HEK293 (cell line): ENCODE data around the gene SLC6A6.

Experiments
- MEIS1 ChIP-seq: sonication (generic); formaldehyde crosslinking; IDR thresholded peaks from 2 replicates; pipeline ENCODE4 v1.8.1; 2022; ENCODE audit warnings: missing genetic modification reagents, mild to moderate bottlenecking, borderline replicate concordance
- ZNF341 ChIP-seq: fragments of 450-650 bp; formaldehyde crosslinking; IDR thresholded peaks from 2 replicates; pipeline ENCODE4; 2016; ENCODE audit warnings: low read depth, missing biosample characterization, missing genetic modification characterization
- TF ChIP-seq, protein P1 (sequence below): fragments of 450-650 bp; formaldehyde crosslinking; IDR thresholded peaks from 2 replicates; pipeline ENCODE4 v1.5.1; 2016; ENCODE audit warnings: missing biosample characterization, missing genetic modification characterization
- TF ChIP-seq, protein P2 (sequence below): fragments of 450-650 bp; formaldehyde crosslinking; IDR thresholded peaks from 2 replicates; pipeline ENCODE4 v1.5.1; 2016; ENCODE audit warnings: missing biosample characterization, missing genetic modification characterization
- TF ChIP-seq, protein P3 (sequence below): fragments of 450-650 bp; formaldehyde crosslinking; optimal IDR thresholded peaks from 2 replicates; pipeline ENCODE3; 2016; ENCODE audit warnings: missing biosample characterization, mild to moderate bottlenecking, missing genetic modification characterization

DNA sequence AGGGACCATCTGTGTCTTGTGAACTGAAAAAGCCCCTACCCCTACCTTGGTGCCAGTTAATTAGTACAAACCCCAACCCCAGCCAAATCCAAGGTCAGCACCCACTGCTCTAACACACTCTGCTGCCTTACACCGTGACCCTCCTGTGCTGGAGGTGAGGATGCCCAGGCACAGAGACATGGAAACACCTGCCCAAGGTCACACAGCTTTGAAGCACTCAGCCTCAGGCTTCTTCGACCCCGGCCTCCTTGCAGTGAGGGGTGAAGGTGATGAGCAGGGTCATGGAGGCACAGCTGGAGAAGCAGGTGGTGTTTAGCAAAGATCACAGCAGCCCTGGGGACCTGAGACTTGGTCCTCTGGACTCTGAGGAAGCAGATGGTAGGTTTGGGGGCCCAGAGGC lies 39.0 kb upstream of the SLC6A6 start:
- no peak for TF ChIP-seq ZNF341 (tag by site-specific recombination)
- TF ChIP-seq, protein P1, sequence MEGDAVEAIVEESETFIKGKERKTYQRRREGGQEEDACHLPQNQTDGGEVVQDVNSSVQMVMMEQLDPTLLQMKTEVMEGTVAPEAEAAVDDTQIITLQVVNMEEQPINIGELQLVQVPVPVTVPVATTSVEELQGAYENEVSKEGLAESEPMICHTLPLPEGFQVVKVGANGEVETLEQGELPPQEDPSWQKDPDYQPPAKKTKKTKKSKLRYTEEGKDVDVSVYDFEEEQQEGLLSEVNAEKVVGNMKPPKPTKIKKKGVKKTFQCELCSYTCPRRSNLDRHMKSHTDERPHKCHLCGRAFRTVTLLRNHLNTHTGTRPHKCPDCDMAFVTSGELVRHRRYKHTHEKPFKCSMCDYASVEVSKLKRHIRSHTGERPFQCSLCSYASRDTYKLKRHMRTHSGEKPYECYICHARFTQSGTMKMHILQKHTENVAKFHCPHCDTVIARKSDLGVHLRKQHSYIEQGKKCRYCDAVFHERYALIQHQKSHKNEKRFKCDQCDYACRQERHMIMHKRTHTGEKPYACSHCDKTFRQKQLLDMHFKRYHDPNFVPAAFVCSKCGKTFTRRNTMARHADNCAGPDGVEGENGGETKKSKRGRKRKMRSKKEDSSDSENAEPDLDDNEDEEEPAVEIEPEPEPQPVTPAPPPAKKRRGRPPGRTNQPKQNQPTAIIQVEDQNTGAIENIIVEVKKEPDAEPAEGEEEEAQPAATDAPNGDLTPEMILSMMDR (tag by site-specific recombination), result no peak
- TF ChIP-seq, protein P2, sequence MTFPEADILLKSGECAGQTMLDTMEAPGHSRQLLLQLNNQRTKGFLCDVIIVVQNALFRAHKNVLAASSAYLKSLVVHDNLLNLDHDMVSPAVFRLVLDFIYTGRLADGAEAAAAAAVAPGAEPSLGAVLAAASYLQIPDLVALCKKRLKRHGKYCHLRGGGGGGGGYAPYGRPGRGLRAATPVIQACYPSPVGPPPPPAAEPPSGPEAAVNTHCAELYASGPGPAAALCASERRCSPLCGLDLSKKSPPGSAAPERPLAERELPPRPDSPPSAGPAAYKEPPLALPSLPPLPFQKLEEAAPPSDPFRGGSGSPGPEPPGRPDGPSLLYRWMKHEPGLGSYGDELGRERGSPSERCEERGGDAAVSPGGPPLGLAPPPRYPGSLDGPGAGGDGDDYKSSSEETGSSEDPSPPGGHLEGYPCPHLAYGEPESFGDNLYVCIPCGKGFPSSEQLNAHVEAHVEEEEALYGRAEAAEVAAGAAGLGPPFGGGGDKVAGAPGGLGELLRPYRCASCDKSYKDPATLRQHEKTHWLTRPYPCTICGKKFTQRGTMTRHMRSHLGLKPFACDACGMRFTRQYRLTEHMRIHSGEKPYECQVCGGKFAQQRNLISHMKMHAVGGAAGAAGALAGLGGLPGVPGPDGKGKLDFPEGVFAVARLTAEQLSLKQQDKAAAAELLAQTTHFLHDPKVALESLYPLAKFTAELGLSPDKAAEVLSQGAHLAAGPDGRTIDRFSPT (tag by site-specific recombination), result no peak
- TF ChIP-seq, protein P3, sequence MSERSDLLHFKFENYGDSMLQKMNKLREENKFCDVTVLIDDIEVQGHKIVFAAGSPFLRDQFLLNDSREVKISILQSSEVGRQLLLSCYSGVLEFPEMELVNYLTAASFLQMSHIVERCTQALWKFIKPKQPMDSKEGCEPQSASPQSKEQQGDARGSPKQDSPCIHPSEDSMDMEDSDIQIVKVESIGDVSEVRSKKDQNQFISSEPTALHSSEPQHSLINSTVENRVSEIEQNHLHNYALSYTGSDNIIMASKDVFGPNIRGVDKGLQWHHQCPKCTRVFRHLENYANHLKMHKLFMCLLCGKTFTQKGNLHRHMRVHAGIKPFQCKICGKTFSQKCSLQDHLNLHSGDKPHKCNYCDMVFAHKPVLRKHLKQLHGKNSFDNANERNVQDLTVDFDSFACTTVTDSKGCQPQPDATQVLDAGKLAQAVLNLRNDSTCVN (tag by site-specific recombination), result no peak
- no peak for TF ChIP-seq MEIS1 (CRISPR knock-in tag)
